GM12892 (cell line): Measurements from ENCODE around the gene GOT1. TPM values are rescaled to one million over a fixed set of nuclear protein-coding genes. Genes with fewer than 3 reads are reported as not detected.

Experiments used
- DNase-seq: peaks from one replicate; pipeline ENCODE4 v3.0.0; 2011; ENCODE audit not compliant: insufficient read length
- FAIRE-seq: peaks from 2 replicates; lab custom pipeline; 2011; peaks lifted over from hg19 to GRCh38; lab: Jason Lieb, UNC
- POLR2A ChIP-seq: IDR thresholded peaks from 2 replicates; pipeline ENCODE4 v1.6.1; 2011; ENCODE audit warnings: low read depth, low read length, control low read depth
- POLR2AphosphoS5 ChIP-seq: IDR thresholded peaks from 2 replicates; pipeline ENCODE4 v1.6.1; 2011; ENCODE audit warnings: low read depth, low read length, control low read depth
- TAF1 ChIP-seq: IDR thresholded peaks from 2 replicates; pipeline ENCODE4 v1.6.1; 2011; ENCODE audit warnings: low read depth, mild to moderate bottlenecking, control low read depth, low read length, borderline replicate concordance
- polyA plus RNA-seq: library from polyadenylated mRNA; unstranded; fragments of >200 nt; gene quantifications from one replicate; pipeline ENCODE4 v1.2.1, GENCODE V29; 2012; ENCODE audit warnings: missing spikeins, inconsistent platforms; ENCODE audit not compliant: missing spikeins

The GOT1 gene
- 26.3 TPM for polyA plus RNA-seq

DNA sequence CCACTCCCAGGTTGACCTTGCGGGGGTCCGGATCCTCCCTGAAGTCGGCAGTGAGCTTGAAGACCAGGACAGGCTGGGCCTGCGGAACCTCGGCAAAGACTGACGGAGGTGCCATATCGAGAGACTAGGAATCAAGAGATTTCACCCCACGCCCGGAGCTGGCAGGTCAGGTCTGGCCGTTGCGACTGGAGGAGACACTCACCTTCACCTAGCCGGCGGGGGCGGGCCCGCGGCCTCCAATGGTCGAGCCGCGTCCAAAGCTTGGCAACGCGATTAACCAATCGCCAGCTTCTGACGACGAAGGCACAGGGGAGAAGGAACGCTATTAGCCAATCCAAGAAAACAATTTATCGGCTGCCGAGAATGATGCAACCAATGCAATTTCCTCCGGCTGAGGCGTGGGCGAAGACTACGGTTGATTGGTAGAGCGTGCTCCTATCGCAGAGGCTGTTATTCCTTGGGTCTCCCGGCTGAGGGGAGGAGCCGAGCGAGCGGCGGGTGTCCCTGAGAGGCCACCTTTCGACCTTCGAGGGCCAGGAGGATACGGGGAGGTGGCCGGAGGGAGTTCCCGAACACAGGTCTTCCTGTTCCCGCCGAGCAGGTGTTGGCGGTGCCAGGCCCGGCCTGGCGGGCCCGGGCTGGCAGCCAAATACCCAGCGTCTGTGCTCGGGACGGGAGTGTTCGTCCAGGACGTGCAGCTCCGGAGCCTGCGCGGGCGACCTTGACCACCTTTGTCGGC, at the start of gene GOT1:
GOT1 (minus strand) TSS at position 174 of the 739 bp plus-strand sequence; CDS start at position 115, 59 bp downstream.
- peak; percentile 100 for FAIRE-seq
- peak; percentile 89 for TF ChIP-seq TAF1
- TF ChIP-seq POLR2A, result peak; percentile 77
- peak; percentile 89 for TF ChIP-seq POLR2AphosphoS5
- DNase-seq, result peak; percentile 97

DNA sequence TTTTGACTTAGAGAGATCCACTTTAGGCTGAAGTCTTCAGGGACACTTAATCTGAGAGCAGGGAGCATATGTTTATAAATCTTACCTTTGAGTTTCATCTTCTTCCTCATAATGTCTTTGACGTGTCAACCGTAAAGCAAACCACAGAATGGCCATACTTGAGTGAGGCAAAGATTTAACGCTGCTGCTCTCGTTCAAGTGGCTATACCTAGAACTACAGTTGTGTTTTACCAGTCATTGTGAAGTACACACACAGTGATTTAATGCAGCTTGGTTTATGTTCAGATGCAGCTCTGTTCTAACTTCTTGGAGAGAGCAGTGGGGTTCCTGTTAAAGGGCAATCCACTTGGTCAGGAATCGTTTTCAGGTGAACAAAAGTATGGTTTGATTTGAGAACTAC, 39.9 kb upstream of the GOT1 start:
- FAIRE-seq, result no peak
- DNase-seq, result no peak
- no peak for TF ChIP-seq POLR2AphosphoS5
- no peak for TF ChIP-seq TAF1
- TF ChIP-seq POLR2A, result no peak

DNA sequence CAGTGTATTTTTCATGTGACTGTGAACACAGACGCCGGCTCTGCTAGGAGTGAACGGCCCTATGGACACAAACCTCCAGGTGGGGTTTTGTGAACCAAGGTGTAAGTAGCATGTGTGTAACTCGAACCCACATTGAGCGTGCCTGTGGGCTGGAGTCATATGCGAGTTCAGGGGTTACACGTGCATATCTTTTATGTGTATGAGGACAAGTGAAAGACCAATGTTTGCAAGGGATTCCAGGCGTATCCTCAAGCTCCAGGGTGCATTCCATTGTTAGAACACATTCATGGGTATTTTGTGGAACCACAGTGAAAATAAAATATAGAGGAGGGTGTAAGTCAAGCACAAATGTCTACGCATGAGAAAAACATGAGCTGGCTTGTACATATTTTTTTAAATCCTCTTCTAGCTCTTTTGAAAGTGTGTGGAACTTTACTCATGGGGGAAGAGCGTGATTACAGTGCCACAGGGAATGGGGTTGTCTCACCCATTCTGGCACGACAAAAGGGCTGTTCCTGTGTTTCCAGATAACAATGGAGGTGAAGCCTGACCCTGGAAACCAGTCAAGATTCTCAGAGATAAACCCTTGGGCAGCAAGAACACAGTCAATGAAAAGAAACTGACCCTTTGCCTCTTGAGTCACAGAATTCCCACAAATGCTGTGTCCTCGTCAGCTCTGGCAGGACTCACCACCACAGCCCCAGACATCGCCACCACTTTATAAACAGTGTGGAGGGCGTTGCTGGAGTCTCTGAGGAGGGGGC, 37.0 kb upstream of the GOT1 start:
- no peak for DNase-seq
- FAIRE-seq, result no peak
- TF ChIP-seq POLR2AphosphoS5 (no peak), POLR2A (no peak), TAF1 (no peak)

DNA sequence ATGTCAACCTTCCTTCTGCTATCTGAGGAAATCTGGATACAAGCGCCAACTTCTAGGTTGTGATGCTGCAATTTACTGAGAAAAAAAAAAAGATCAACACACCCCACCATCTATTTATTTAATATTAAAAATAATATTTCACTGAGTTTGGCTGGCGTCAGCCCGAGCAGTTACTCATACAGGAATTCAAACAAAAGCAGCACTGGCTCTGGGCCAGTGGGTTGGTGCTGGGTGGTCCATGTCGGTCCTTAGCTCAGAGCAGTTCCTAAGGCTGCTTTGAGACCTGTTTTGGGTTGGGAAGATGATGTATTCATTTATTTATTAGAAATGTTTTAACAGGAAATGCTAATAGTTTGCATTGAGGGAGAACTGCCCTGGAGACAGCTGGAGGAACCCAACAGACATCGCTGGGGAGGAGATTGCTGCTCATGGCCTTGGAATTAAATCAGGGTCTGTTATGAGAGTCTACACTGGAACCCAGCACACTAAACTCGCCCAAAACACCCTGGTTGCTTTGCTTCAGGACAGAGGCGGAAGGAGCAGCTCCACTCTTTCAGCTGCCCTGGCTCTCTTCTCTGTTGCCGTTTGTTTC, 36.3 kb upstream of the GOT1 start:
- no peak for TF ChIP-seq TAF1
- no peak for TF ChIP-seq POLR2A
- TF ChIP-seq POLR2AphosphoS5, result no peak
- DNase-seq (no peak), FAIRE-seq (no peak)

DNA sequence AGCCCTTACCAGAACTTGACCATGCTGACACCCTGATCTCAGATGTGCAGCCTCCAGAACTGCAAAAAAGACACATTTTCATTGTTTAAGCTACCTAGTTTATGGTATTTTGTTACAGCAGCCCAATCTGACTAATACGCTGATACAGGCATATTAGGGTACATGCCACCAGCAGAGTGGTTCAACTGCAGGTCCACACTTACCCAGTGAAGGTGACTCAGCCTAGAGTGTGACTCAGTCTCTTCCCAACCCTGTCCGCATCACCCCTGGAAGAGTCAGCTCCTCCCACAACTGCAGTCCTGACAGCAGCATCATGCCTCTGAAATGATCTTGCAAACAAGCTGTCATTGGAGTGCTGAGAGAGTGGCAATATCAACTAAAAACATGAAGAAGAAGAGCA, 30.8 kb upstream of the GOT1 start:
- FAIRE-seq (no peak), DNase-seq (no peak)

DNA sequence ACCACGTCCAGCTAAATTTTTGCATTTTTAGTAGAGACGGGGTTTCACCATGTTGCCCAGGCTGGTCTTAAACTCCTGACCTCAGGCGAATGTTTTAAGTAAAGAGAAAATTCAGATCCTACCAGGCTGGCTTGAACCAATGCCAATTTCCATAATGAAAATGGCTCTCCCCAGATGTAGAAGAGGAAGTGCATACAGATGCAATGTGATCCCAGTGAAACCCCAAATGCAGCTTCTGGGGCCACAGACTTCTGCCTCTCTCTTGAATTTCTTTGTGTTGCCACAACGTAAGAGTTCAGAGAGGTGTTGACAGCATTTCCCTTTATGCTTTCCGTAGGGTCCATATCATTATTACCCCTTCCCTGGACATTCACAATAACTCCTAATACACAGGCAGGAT, 29.6 kb upstream of the GOT1 start:
- no peak for TF ChIP-seq POLR2AphosphoS5
- no peak for TF ChIP-seq TAF1
- no peak for TF ChIP-seq POLR2A
- DNase-seq, result no peak
- no peak for FAIRE-seq

More for the DNA sequence above, 30.8 kb upstream of the GOT1 start:
- TF ChIP-seq POLR2A (no peak), TAF1 (no peak), POLR2AphosphoS5 (no peak)

DNA sequence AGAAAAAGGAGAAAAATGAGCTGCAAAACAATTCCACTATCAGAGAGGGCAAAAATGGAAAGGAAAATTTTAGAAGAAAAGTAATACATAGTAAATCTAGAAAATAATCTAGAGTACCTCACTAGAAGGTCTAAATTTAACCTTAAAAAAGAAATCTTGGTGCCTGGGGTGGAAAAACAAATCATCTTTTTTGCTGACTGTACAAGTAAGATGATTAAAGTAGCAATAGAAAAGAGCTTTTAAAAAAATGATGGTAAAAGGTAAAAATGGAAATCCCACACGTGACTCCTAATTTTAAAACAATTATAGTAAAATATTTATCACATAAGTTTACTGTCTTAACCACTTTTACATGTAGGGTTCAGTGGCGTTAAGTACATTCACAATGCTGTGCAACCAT, 28.8 kb upstream of the GOT1 start:
- FAIRE-seq, result no peak
- no peak for TF ChIP-seq TAF1

DNA sequence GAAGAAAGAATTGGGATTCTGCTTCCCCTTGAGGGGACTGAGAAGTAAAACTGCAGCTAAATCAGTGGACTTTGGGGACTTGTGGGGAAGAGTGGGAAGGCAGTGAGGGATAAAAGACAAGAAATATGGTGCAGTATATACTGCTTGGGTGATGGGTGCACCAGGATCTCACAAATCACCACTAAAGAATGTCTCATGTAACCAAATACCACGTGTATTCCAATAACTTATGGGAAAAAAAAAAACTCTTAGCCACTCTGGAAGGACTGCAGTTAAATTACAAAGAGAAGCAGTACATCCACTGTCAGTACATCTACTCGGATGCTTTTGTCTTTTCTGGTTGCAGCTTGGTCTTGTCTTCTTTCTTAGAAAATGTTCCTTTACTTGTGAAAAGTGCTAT, 27.4 kb upstream of the GOT1 start:
- TF ChIP-seq POLR2AphosphoS5 (no peak), TAF1 (no peak), POLR2A (no peak)
- DNase-seq (no peak), FAIRE-seq (no peak)

More for the DNA sequence above, 28.8 kb upstream of the GOT1 start:
- no peak for DNase-seq

DNA sequence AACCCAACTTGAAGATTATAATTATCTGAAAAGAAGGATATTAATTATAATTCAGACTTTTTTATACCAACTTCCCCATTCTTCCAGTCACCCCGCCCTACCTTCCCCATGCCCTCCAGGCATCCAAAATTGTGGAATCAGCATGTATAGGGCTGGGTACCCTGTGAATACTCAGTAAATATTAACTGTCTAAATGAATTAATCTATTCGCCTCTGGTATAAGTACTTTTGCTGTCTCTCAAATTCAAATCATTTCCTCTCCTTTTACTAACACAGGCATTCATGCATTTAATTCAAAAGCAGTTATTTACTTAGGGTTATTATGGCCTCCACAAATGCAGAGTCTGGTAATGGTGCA, 26.5 kb upstream of the GOT1 start:
- TF ChIP-seq TAF1 (no peak), POLR2A (no peak), POLR2AphosphoS5 (no peak)
- FAIRE-seq (no peak), DNase-seq (no peak)

DNA sequence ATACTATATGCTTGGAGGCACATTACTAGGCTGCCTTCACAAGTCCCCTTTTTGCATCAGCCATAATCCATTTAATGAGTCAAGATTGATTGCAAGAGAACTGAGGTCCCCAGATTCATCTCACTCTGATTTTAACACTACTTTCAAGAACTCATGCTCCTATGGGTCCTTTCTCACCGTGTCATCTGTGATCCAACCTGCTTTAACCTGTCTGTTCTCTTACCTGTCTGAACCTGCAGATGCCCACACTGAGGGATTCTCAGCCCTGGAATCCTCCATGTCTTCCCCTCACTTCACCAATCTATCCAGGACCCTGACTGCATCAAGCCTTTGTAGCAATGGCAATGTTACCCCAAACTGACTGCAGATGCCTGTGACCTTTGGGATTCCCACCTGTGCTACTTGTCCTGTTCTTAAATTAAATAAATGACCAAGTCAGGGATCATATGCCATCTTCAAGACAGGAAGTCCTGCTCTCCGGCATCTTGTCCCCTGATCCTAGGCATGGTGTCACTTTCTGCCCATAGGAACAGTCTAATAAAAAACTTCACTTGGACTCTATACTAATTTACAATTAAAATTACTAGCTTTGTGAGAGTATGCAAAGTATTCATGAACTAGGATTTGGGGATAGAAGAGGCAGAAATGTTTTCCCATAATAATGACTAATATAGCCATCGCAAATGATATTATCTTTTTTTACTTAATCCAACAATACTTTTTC, 25.9 kb upstream of the GOT1 start:
- TF ChIP-seq POLR2A (no peak), TAF1 (no peak), POLR2AphosphoS5 (no peak)
- no peak for FAIRE-seq
- DNase-seq, result no peak

DNA sequence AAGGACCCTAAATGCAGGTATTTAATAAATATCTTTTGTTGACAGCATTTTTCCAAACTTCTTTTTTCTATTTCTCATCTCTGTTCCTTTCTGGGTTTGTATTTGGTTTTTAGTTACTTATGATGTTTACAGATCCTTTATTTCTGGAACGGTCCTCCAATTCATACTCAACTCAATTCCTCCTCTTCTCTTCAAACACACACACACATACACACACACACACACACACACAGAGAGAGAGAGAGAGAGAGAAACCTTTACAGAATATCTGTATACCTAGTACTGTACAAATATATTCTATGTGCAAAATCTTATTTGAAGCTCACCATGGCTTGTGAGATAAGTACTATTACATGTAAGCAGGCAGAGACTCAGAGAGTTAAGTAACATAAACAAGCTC, 21.6 kb upstream of the GOT1 start:
- FAIRE-seq (no peak), DNase-seq (no peak)
- TF ChIP-seq POLR2AphosphoS5 (no peak), POLR2A (no peak), TAF1 (no peak)
